Effector CD4-positive, alpha-beta T cell (primary cell): ENCODE data around the gene NKX2-1. TPM values are rescaled to one million over a fixed set of nuclear protein-coding genes. Genes with fewer than 3 reads are reported as not detected.
"Not testable (repeated sequence)": the region's sequence is repeated elsewhere in the genome, so short reads cannot be mapped to it uniquely, and the experiment has no call there.

ENCODE experiments used
- DNase-seq: peaks from one replicate; pipeline ENCODE4 v3.0.0-alpha.2; 2020
- total RNA-seq: gene quantifications from one replicate; lab custom pipeline; 2026; lab: John Stamatoyannopoulos, UW

NKX2-1 gene
- not detected for total RNA-seq

- no peak for DNase-seq
These were observed at the start of gene NKX2-1 for GRCh38 chr14:36519431-36520321. NKX2-1 (minus strand) TSS chr14:36520232; CDS start chr14:36520129, 103 bp downstream.

- DNase-seq: no peak
These were observed 36.9 kb upstream of the NKX2-1 start for GRCh38 chr14:36556811-36557433.

GRCh38 chr14:36555998-36556743 is 36.1 kb upstream of the NKX2-1 start:
- no peak for DNase-seq

- no peak for DNase-seq
These were observed 33.7 kb upstream of the NKX2-1 start for GRCh38 chr14:36553656-36554260.

GRCh38 chr14:36550899-36551298 is 30.9 kb upstream of the NKX2-1 start:
- no peak for DNase-seq

GRCh38 chr14:36544280-36544679 is 24.2 kb upstream of the NKX2-1 start:
- not testable (repeated sequence) for DNase-seq

- DNase-seq: no peak
These were observed 18.0 kb upstream of the NKX2-1 start for GRCh38 chr14:36538051-36538450.

GRCh38 chr14:36529062-36529461 is 9.0 kb upstream of the NKX2-1 start:
- no peak for DNase-seq

GRCh38 chr14:36525746-36526099 is 5.7 kb upstream of the NKX2-1 start:
- no peak for DNase-seq

GRCh38 chr14:36524874-36525745 is 5.1 kb upstream of the NKX2-1 start:
- DNase-seq: no peak

GRCh38 chr14:36524220-36524837 is 4.3 kb upstream of the NKX2-1 start:
- DNase-seq: no peak

- DNase-seq: no peak
These were observed 3.1 kb upstream of the NKX2-1 start for GRCh38 chr14:36522972-36523715.

GRCh38 chr14:36522347-36522971 is 2.4 kb upstream of the NKX2-1 start:
- no peak for DNase-seq

- DNase-seq: no peak
These were observed 1.7 kb upstream of the NKX2-1 start for GRCh38 chr14:36521598-36522345.

- DNase-seq: no peak
These were observed 831 bp upstream of the NKX2-1 start for GRCh38 chr14:36520601-36521525.

GRCh38 chr14:36518586-36519430 is 1.2 kb downstream of the NKX2-1 start:
- DNase-seq: no peak

- DNase-seq: no peak
These were observed 1.9 kb downstream of the NKX2-1 start for GRCh38 chr14:36518031-36518585.
